Bronchus fibroblast of lung (primary cell): ENCODE results near the gene ADH1B. TPM values are rescaled to one million over a fixed set of nuclear protein-coding genes. Genes with fewer than 3 reads are reported as not detected.

Source experiments
- total RNA-seq: library from RNA; depleted of rRNA; stranded (reverse); fragments of >200 nt; gene quantifications from 2 replicates; pipeline ENCODE4 v1.2.3, GENCODE V29; 2015

The ADH1B gene
- total RNA-seq = 2.9 and 5.2 TPM in 2 replicates

DNA sequence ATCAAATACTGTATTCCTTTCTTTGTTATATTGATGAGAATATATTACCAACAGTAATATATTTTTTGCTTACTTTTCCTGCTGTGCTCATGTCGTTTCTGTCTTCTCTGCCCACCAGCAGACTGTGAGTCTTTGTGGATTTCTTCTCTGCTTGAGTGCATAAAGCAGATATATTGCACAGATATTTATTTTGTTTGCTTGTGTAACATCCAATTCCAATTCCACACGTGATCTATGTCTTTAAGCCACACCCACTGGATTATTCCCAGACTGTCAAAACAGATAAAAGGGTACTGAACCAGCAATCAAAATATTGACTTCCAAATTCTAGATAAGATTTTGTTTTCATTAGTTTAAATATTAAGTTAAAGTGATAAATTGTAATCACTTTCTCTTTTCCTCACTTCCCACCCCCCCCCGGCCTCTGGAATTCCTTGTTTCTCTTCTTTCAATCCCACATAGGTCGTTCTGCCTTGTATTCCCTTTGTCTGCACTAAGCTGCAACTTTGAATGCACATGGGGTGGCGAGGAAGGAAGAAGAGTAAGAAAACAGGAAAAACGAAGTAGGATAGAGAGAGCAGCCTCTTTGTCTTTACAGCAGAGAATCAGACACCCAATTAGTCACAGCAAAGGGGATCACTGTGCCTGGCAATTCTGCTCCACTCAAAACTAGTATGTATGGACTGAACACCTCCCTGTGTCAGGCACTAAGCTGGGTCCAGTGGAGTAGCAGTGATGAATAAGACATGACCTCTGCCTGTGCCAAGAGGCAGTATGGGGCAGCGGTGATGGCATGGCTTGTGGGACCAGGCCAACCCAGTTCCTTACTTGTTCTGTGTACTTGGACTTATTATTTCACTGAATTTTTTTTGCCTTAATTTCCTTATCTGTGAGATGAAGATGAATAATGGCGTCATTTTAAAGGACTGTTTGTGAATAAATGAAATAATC lies at the start of gene ADH1B:
ADH1B (minus strand) TSS at position 161 of the 951 bp plus-strand sequence; CDS start at position 91, 70 bp downstream.

DNA sequence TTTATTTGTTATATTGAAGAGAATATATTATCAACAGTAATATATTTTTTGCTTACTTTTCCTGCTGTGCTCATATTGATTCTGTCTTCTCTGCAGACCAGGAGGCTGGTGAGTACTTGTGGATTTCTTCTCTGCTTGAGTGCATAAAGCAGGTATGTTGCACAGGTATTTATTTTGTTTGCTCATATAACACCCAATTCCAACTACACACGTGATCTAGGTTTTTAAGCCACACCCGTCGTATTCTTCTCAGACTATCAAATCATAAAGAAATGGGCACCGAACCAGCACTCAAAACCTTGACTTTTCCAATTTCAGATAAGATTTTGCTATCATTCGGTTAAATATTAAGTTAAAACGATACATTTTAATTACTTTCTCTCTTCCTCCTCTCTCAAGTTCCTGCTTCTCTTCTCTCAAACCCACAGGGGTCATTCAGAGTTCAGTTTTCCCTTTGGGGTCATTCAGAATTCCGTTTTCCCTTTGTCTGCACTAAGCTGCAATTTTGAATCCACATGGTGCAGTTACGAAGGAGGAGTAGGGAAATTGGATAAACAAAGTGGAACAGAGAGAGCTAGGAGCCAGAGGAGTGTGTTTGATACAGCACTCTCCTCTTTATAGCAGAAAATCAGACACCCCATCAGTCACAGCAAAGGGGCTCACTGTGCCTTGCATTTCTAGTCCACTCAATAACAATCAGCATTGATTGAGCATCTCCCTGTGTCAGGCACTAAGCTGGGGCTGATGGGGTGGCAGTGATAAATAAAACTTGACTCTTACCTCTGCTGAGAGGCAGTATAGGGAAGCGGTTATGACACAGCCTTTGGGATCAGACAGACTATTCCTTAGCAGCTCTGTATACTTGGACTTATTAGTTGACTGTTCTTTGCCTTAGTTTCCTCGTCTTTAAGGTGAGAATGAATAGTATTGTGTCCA lies 31.7 kb upstream of the ADH1B start, which contains the start of gene ADH1C:
ADH1C (minus strand) TSS at position 145 of the 936 bp plus-strand sequence; CDS start at position 74, 71 bp downstream.

DNA sequence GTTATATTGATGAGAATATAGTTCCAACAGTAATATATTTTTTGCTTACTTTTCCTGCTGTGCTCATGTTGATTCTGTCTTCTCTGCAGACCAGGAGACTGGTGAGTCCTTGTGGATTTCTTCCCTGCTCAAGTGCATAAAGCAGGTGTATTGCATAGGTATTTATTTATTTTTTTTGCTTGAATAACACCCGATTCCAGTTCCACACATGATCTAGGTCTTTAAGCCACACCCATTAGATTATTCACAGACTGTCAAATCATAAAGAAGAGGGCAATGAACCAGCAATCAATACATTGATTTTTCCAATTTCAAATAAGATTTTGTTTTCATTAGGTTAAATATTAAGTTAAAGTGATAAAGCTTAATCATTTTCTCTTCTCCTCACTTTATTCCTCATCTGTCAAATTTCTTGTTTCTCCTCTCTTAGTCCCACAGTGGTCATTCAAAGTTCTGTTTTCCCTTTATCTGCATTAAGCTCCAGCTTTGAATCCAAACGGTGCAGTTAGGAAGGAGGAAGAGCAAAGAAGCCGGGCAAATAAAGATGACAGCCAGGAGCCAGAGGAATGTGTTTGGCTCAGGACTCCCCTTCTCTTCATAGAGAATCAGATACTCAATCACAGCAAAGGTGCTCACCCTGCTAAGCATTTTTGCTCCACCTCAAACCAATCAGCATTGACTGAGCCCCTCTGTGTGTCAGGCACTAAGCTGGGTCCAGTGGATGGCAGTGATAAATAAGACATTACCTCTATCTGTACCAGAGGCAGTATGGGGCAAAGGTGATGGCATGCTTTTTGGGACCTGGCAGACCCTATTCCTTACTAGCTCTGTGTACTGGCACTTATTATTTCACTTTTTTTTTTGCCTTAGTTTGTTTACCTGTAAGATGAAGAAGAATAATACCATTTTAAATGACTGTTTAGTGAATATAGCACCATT lies 30.1 kb downstream of the ADH1B start, which contains the start of gene ADH1A:
ADH1A (minus strand) TSS at position 138 of the 939 bp plus-strand sequence; CDS start at position 67, 71 bp downstream.

Other genes with a start within 250 kb of the ADH1B start
- 116 and 121 TPM in 2 replicates for gene ADH5, start 232.6 kb downstream of the ADH1B start, total RNA-seq
- not detected in 2 replicates for gene ADH4, start 177.1 kb downstream of the ADH1B start, total RNA-seq
- gene ADH6, start 102.2 kb downstream of the ADH1B start, total RNA-seq = not detected in 2 replicates
- not detected in 2 replicates for gene ADH1A, start 30.4 kb downstream of the ADH1B start, total RNA-seq
- gene ADH1C, start 31.3 kb upstream of the ADH1B start, total RNA-seq = 0.34 and 1.5 TPM in 2 replicates
- not detected in 2 replicates for gene ADH7, start 113.9 kb upstream of the ADH1B start, total RNA-seq
- not detected in 2 replicates for gene C4orf17, start 189.6 kb upstream of the ADH1B start, total RNA-seq
- 5.2 and 7.6 TPM in 2 replicates for gene TRMT10A, start 242.6 kb upstream of the ADH1B start, total RNA-seq